NCI-H446 (cell line): ENCODE measurements around the gene AOAH.

Experiments
- DNase-seq, 2 experiments: peaks; one replicate each; lab custom pipeline; 2025; lab: John Stamatoyannopoulos, UW

Gene AOAH

DNA sequence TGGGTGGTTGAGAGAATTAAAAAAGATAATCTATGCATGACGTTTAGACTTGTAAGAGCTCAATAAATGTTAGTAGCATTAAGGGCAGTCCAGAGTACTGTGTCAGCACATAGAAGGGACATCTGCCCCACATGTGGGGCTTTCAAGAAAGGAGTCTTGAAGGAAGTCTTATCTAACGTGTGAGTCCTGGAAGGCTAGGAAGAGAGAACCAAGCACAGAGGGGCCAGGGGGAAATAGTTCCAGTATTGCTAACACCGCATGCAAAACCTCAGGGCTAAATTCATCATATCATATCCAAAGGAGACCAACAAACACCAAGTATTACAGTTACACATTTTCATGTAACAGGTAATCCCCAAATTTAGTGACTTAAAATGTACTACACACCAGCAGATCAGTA lies 122.7 kb downstream of the AOAH start:
- DNase-seq: no peak

- no peak for DNase-seq
Measured at GRCh38 chr7:36600869-36601530, 123.3 kb downstream of the AOAH start.

- DNase-seq: no peak
Measured at GRCh38 chr7:36600314-36600682, 124.0 kb downstream of the AOAH start.

- DNase-seq: no peak
Measured at GRCh38 chr7:36599645-36600313, 124.5 kb downstream of the AOAH start.

- DNase-seq: no peak
Measured at GRCh38 chr7:36598054-36598674, 126.1 kb downstream of the AOAH start.

GRCh38 chr7:36597090-36597773 lies 127.1 kb downstream of the AOAH start:
- DNase-seq: no peak

DNA sequence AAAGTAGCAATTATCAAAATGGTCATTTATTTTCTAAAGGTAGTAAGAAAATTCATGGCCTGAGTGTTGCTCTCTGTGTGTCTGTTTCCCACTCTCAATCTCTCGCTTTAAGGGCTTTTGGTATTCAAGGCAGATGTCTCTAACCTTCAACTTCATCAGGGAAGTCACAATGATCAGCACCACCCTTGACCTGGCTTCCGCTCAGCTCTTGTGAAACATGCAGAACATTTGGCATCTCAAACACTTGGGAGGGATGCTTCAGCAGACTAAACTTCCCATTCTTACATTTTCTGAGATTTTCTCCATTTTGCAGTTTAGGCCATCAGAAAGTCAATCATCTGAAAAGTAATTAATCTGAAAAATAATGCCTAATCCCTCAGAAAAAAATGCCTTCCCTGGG lies 129.8 kb downstream of the AOAH start:
- DNase-seq: no peak

GRCh38 chr7:36591636-36592035 lies 132.7 kb downstream of the AOAH start:
- DNase-seq: no peak

GRCh38 chr7:36589391-36589790 lies 134.9 kb downstream of the AOAH start:
- DNase-seq: no peak

DNA sequence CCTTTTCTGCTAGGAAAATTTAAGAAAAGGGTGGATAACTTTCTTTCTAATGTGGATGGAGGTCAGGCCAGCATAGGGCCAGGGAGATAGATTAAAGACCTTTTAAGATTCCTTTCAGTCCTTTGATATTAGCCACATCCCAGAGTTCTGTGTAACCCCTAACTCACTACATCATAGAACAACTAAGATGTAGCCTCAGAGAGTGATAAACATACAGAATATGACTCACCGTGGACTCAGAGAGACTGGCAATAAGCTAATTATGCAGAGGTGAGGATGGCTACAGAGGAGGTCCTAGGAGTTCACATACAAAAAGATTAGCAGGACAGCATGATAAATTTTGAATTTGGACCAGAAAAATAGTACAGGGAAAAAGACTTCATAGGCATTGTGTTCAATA lies 141.0 kb downstream of the AOAH start:
- DNase-seq: no peak

DNA sequence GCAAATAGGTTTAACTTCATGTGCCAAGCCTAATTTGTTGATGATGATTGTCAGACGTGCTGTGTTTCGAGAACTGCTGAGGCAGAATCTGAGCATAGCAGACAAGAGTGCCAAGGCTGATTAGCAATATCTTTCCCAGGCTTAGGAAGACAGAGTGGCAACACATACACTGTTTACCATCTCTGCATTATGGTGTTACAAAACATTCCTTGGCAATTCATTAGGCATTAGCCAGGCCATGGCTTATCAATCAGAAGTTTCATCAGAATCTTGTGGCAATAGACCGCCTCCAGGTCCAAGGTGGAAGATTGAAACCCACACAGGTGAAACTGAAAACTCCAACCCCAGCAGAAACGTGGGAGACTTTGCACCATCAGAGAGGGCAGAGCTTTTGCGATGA lies 148.5 kb downstream of the AOAH start:
- no peak for DNase-seq

DNA sequence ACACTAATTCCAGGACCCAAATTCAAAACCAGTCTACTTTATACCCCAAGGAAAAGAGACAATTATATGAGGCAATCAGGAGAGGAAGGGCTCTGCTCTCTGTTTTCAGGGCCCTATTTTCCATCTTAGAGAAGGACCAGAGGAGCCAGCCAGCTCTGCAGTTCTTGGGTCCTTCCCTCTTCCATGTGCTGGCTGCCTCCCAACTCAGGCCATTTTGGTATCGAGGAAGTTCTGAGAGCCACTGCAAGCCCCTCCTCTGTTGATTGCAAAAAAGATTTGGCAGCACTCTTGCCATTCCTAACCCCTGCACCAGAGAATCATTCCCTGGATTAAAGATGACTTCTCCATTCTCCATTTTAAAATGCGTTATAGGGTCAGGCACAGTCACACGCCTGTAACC lies 151.2 kb downstream of the AOAH start:
- no peak for DNase-seq

DNA sequence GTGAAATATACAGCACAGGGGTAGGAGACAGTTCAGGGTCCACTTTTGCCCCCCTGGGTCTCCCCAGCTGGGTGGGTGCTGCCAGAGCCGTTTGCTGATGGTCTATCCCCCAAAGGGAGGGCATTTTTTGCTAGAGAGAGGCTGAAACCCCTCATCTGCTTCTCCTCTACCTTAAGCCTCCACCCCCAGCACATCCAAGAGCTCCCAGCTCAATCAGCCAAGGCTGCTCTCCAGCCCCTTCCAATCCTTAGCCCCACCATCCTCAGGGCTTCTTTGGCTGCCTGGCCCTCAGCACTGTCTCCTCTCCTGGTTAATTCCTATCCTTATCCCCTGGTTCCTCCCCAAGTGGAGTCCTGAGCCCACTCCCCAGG lies 153.1 kb downstream of the AOAH start:
- no peak for DNase-seq

- DNase-seq: no peak
Measured at GRCh38 chr7:36570528-36571189, 153.6 kb downstream of the AOAH start.

GRCh38 chr7:36568452-36568849 lies 155.8 kb downstream of the AOAH start:
- no peak for DNase-seq

DNA sequence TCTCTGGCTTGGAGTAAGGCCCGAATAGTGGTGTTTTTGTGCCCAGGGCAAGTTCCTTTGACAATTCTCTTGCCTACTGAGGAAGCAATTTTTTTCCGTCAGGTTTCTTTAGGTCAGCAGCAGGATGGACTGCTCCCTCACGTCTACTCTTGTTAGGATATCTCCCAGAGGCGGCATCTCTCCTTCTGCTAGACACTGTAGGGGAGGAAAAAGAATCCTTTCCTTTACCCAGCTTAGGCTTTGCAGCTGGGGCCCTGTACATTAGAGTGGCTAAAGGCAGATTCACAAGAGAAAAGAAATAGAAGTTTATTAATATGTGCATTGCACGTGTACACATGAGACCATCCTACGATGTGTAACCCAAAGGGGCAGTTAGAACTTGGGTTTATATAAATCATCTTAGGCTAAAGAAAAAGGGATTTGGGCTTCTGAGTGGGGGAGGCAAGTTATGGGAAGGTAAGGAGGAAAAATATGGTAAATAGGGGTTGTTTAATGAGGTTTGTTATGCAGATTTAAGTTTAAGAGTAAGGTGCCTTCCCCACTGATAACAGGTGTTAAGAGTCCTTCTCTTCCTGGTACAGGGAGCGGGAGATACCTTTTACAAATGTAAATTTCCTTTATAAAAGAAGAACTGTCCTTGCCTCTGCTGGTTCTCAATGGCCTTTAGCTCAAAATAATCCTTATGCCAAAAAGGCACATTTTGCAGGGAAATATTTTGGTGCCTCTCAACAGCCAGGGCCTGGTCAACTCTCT lies 156.4 kb downstream of the AOAH start:
- DNase-seq: no peak

- no peak for DNase-seq
Measured at GRCh38 chr7:36565792-36566356, 158.4 kb downstream of the AOAH start.

DNA sequence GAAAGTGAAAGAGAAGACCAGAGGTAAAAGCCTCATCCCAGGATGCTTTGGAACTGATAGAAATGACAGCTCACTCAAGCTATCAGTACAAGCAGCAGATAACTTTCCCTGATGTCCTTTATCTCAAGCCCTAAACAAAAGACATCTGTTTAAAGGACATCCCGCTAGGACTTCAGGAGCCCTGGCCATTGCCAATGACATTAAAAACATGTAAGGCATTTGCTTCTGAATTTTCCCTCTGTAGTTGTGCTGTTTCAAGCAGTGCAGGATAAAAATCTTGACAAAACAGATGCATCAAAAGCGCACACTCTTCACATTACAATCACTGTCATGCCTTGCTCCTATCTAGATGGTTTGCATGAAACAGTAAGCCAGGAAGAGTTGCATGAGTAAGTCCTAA lies 159.8 kb downstream of the AOAH start:
- DNase-seq: no peak

- DNase-seq: no peak
Measured at GRCh38 chr7:36563706-36564327, 160.5 kb downstream of the AOAH start.

- no peak for DNase-seq
Measured at GRCh38 chr7:36562121-36562520, 162.2 kb downstream of the AOAH start.

DNA sequence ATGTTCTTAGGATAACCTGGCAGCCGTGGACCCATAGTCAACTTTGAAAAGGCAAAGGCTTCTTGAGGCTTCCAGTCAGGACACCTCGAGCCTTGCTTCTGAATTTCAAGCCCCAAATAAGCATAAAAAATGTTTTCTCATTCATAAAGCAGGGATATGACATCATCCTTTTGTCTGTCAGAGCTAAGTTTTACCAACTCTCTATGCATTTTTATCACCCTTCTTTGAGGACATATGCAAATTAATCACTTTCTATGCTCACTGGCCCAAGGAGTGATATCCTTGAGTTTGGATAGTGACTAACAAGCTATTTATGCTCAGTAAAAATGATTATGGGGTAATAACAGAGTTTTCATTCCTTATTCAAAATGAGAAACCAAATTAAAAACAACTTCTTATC lies 175.3 kb downstream of the AOAH start:
- no peak for DNase-seq
